ENCODE measurements around the gene C3orf52. TPM values are rescaled to one million over a fixed set of nuclear protein-coding genes. Genes with fewer than 3 reads are reported as not detected.

C3orf52 gene
- total and polyA plus RNA-seq, 2 experiments from 2014 or later, result 9.3 to 20.7 TPM

- DNase-seq (ENCODE audit: low spot score), result no peak
- Histone ChIP-seq H3K79me2 (no peaks in the 10 kb centered on the region), H3K4me3 (no peak overlapping the region), H4K20me1 (ENCODE audit: insufficient read depth, poor library complexity, severe bottlenecking) (no peaks in the 10 kb centered on the region), H3K9me2 (replicated peaks; ENCODE audit: insufficient read depth) (no peaks in the 10 kb centered on the region), H3K36me3 (replicated peaks; ENCODE audit: insufficient read depth, low read depth) (no peaks in the 10 kb centered on the region), H3K4me1 (ENCODE audit: insufficient read depth) (peaks cover 3% of the 10 kb centered on the region), H3K9me3 (ENCODE audit: low read depth) (no peaks in the 10 kb centered on the region), H2AFZ (no peak overlapping the region), H3K27me3 (no peaks in the 10 kb centered on the region), H3K4me2 (no peak overlapping the region), H3K27ac (no peak overlapping the region)
- WGBS (ENCODE audit: low lambda C conversion rate, missing lambda C conversion rate), result 77% methylated on average over 5 of the region's 5 CpGs
- TF ChIP-seq EZH2 (IDR thresholded peaks at IDR 0.05; ENCODE audit: borderline replicate concordance) (no peak), EZH2phosphoT487 (IDR thresholded peaks at IDR 0.05; ENCODE audit: low read depth, severe bottlenecking, unreplicated experiment) (no peak)
- TF ChIP-seq, protein P1, sequence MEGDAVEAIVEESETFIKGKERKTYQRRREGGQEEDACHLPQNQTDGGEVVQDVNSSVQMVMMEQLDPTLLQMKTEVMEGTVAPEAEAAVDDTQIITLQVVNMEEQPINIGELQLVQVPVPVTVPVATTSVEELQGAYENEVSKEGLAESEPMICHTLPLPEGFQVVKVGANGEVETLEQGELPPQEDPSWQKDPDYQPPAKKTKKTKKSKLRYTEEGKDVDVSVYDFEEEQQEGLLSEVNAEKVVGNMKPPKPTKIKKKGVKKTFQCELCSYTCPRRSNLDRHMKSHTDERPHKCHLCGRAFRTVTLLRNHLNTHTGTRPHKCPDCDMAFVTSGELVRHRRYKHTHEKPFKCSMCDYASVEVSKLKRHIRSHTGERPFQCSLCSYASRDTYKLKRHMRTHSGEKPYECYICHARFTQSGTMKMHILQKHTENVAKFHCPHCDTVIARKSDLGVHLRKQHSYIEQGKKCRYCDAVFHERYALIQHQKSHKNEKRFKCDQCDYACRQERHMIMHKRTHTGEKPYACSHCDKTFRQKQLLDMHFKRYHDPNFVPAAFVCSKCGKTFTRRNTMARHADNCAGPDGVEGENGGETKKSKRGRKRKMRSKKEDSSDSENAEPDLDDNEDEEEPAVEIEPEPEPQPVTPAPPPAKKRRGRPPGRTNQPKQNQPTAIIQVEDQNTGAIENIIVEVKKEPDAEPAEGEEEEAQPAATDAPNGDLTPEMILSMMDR (IDR thresholded peaks at IDR 0.05; ENCODE audit: poor library complexity), result no peak
These were observed 47.6 kb downstream of the C3orf52 start for GRCh38 chr3:112133626-112134334.

GRCh38 chr3:112134335-112135124 lies 48.3 kb downstream of the C3orf52 start:
- 88% methylated on average over 8 of the region's 8 CpGs for WGBS (ENCODE audit: low lambda C conversion rate, missing lambda C conversion rate)
- H3K4me1 ChIP-seq (ENCODE audit: insufficient read depth), result no peaks in the 10 kb centered on the region
- no peaks in the 10 kb centered on the region for H3K9me3 ChIP-seq (ENCODE audit: low read depth)
- no peak overlapping the region for H3K4me3 ChIP-seq
- TF ChIP-seq EZH2phosphoT487 (IDR thresholded peaks at IDR 0.05; ENCODE audit: low read depth, severe bottlenecking, unreplicated experiment) (no peak), EZH2 (IDR thresholded peaks at IDR 0.05; ENCODE audit: borderline replicate concordance) (no peak)
- TF ChIP-seq, protein P1 (IDR thresholded peaks at IDR 0.05; ENCODE audit: poor library complexity), result no peak
- no peaks in the 10 kb centered on the region for H3K9me2 ChIP-seq (replicated peaks; ENCODE audit: insufficient read depth)
- H3K27me3 ChIP-seq, result no peaks in the 10 kb centered on the region
- H3K79me2 ChIP-seq, result no peaks in the 10 kb centered on the region
- DNase-seq (ENCODE audit: low spot score), result no peak
- no peak overlapping the region for H3K4me2 ChIP-seq
- no peaks in the 10 kb centered on the region for H4K20me1 ChIP-seq (ENCODE audit: insufficient read depth, poor library complexity, severe bottlenecking)
- H3K36me3 ChIP-seq (replicated peaks; ENCODE audit: insufficient read depth, low read depth), result no peaks in the 10 kb centered on the region
- no peak overlapping the region for H2AFZ ChIP-seq
- no peak overlapping the region for H3K27ac ChIP-seq

GRCh38 chr3:112136046-112136445 lies 49.9 kb downstream of the C3orf52 start:
- Histone ChIP-seq H3K4me1 (ENCODE audit: insufficient read depth) (no peaks in the 10 kb centered on the region), H3K79me2 (no peaks in the 10 kb centered on the region), H3K4me2 (no peak overlapping the region), H3K4me3 (no peak overlapping the region), H4K20me1 (ENCODE audit: insufficient read depth, poor library complexity, severe bottlenecking) (no peaks in the 10 kb centered on the region), H3K9me2 (replicated peaks; ENCODE audit: insufficient read depth) (no peaks in the 10 kb centered on the region), H3K27me3 (no peaks in the 10 kb centered on the region), H3K36me3 (replicated peaks; ENCODE audit: insufficient read depth, low read depth) (no peaks in the 10 kb centered on the region), H3K27ac (no peak overlapping the region), H2AFZ (no peak overlapping the region), H3K9me3 (ENCODE audit: low read depth) (no peaks in the 10 kb centered on the region)
- WGBS (ENCODE audit: low lambda C conversion rate, missing lambda C conversion rate), result 98% methylated on average over 1 of the region's 1 CpG
- no peak for DNase-seq (ENCODE audit: low spot score)
- TF ChIP-seq, protein P1 (IDR thresholded peaks at IDR 0.05; ENCODE audit: poor library complexity), result no peak
- no peak for TF ChIP-seq EZH2phosphoT487 (IDR thresholded peaks at IDR 0.05; ENCODE audit: low read depth, severe bottlenecking, unreplicated experiment)
- TF ChIP-seq EZH2 (IDR thresholded peaks at IDR 0.05; ENCODE audit: borderline replicate concordance), result no peak
